IPS-18c (cell line): ENCODE data around the gene CELF1.

Source experiments
- H3K4me3 ChIP-seq: 2 replicates; pipeline ENCODE4 v1.7.0; 2013; ENCODE audit warnings: low read depth, mild to moderate bottlenecking, low read length, moderate library complexity; ENCODE audit not compliant: insufficient read depth
- H3K9me3 ChIP-seq: one replicate; pipeline ENCODE4 v1.6.1; 2013; ENCODE audit warnings: mild to moderate bottlenecking, low read length, moderate library complexity; ENCODE audit not compliant: control insufficient read depth, insufficient read depth

Gene CELF1

GRCh38 chr11:47552566-47553405 is at the start of gene CELF1:
Gene CELF1, minus strand, starts transcription at chr11:47553132. Its CDS starts 53,609 bp downstream, at chr11:47499523.
- H3K4me3 ChIP-seq: peak within 1 kb of the TSS; percentile 97
- H3K9me3 ChIP-seq: peaks cover 2% of the 10 kb centered on the region

GRCh38 chr11:47599902-47600301 is 47.0 kb upstream of the CELF1 start:
- Histone ChIP-seq H3K4me3 (no peak overlapping the region), H3K9me3 (no peaks in the 10 kb centered on the region)

GRCh38 chr11:47595967-47596366 is 43.0 kb upstream of the CELF1 start:
- H3K4me3 ChIP-seq: no peak overlapping the region
- no peaks in the 10 kb centered on the region for H3K9me3 ChIP-seq

DNA sequence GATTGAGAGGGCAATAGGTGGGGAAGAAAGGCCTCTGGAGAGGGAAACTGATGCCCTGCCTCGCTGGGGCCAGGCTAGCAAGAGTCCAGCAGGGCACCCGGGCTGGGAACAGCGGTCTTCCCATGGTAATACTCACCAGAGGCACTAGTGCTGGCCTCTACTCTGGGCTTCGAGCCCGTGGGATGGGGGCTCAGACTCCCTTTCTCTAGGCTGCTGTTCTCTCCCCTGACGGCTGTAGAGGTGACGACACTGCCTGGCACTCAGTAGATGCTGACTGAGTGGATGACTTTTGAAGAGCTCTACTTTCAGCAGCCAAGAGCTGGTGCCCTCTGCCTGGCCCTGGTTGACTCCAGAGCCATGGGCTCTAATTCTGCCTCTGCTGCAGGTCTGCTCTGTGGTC is 42.1 kb upstream of the CELF1 start:
- no peak overlapping the region for H3K4me3 ChIP-seq

GRCh38 chr11:47593934-47594855 is 41.3 kb upstream of the CELF1 start, which contains the start of gene C1QTNF4:
Gene C1QTNF4, minus strand, starts transcription at chr11:47594411. Its CDS starts 3,601 bp downstream, at chr11:47590810.
- peak within 1 kb of the TSS; percentile 84 for H3K4me3 ChIP-seq

More for the DNA sequence above, 42.1 kb upstream of the CELF1 start:
- no peaks in the 10 kb centered on the region for H3K9me3 ChIP-seq

DNA sequence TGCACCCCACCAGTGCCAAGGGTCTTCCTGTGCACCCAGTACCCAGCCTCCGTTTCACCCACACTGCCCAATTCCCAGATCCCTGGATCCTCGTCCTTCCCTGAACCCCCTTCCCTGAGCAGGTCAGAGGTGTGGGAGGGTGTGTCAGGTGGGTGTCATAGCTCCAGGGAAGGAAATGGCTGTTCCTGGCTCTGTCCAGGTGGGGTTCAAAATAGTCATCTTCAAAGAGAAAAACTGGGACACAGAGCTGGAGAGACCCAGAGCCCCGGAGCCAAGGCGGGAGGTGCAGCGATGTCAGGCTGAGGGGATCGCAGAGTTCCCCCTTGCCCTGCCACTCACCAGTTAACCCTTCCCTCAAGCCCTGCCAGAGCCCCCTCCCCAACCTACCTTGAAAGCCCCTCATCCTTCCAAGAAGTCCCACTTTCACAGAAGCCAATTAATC is 40.6 kb upstream of the CELF1 start:
- H3K4me3 ChIP-seq: peak overlapping the region; percentile 84

More at GRCh38 chr11:47593934-47594855, 41.3 kb upstream of the CELF1 start, which contains the start of gene C1QTNF4:
- no peaks in the 10 kb centered on the region for H3K9me3 ChIP-seq

GRCh38 chr11:47592970-47593369 is 40.0 kb upstream of the CELF1 start:
- no peak overlapping the region for H3K4me3 ChIP-seq

More for the DNA sequence above, 40.6 kb upstream of the CELF1 start:
- H3K9me3 ChIP-seq: no peaks in the 10 kb centered on the region

GRCh38 chr11:47592251-47592650 is 39.3 kb upstream of the CELF1 start:
- Histone ChIP-seq H3K4me3 (no peak overlapping the region), H3K9me3 (no peaks in the 10 kb centered on the region)

More at GRCh38 chr11:47592970-47593369, 40.0 kb upstream of the CELF1 start:
- no peaks in the 10 kb centered on the region for H3K9me3 ChIP-seq

DNA sequence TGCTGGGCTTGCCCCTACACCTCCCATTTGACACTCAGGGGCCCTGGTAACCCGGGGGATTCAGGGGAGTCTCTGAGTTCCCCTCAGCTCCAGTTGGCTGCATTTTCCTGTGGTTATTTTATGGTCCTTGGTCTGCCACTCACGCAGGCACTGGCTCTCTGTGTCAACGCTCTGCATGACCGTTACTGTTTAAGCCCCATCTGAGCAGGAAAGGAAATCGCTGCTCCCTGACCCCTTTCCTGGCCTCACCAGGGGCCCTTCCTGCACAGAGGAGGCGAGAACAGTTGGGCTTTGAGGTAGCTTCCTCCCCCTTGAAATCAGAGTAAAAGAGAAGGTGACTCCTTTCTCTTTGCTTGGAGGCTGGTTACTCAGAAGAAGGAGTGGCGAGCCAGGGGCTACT is 38.8 kb upstream of the CELF1 start:
- Histone ChIP-seq H3K9me3 (no peaks in the 10 kb centered on the region), H3K4me3 (no peak overlapping the region)

DNA sequence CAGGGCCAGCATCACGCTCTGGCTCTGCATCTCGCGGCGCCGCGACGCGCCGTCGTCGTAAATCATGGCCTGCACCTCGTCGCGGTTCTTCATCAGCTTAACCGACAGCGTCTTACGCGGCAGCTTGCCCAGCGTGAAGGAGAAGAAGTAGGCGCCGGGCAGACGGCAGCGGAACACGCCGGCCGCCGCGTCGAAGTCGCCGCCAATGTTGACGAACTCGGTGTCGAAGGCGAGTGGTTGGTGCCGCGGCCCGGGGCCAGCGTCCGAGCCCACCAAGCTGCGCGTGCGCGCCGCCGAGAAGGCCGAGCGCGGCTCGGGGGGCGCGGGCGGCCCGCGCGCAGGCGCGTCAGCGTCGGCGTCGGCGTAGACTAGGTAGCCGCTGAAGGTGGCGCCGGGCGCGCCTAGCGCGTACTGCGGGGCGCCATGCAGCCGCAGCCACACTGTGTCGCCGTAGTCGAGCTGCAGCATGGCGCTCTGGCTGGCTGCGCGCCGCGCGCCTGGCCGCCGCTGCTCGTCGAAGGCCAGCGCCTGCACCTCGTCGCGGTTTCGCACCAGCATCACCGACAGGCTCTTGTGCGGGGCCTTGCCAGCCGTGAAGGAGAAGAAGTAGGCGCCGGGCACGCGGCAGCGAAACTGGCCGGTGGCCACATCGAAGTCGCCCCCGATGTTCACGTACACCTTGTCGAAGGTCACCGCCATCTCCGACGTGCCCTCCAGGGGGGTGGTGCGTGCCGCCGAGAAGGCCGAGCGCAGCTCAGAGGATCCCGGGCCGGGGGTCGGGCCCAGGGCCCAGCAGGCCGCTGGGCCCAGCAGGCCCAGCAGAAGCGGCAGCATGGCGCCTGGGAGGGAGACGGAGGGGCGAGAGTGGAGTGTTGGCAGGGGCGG is 37.3 kb upstream of the CELF1 start:
- Histone ChIP-seq H3K4me3 (no peak overlapping the region), H3K9me3 (no peaks in the 10 kb centered on the region)

DNA sequence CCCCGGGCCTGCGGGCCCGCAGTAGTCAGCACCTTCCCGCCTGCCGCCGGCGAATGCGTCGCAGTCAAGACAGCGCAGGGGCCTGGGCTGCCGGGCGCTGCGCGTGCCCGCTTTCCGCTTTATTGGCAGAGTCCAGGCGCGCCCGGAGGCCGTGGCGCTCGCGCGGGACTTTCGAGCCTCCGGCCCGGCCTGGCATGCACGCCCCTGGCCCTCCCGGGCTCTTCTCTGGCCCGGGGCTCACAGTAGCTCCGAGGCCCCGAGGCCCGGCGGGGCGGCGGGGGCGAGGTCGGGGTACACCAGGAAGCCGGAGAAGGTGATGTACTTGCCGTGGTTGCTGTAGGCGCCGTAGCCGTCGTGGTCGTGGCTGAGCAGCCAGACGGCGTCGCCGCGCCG is 36.6 kb upstream of the CELF1 start:
- Histone ChIP-seq H3K4me3 (no peak overlapping the region), H3K9me3 (no peaks in the 10 kb centered on the region)

GRCh38 chr11:47589118-47589517 is 36.2 kb upstream of the CELF1 start:
- H3K4me3 ChIP-seq: no peak overlapping the region
- no peaks in the 10 kb centered on the region for H3K9me3 ChIP-seq

GRCh38 chr11:47587723-47588326 is 34.9 kb upstream of the CELF1 start:
- no peak overlapping the region for H3K4me3 ChIP-seq
- no peaks in the 10 kb centered on the region for H3K9me3 ChIP-seq

DNA sequence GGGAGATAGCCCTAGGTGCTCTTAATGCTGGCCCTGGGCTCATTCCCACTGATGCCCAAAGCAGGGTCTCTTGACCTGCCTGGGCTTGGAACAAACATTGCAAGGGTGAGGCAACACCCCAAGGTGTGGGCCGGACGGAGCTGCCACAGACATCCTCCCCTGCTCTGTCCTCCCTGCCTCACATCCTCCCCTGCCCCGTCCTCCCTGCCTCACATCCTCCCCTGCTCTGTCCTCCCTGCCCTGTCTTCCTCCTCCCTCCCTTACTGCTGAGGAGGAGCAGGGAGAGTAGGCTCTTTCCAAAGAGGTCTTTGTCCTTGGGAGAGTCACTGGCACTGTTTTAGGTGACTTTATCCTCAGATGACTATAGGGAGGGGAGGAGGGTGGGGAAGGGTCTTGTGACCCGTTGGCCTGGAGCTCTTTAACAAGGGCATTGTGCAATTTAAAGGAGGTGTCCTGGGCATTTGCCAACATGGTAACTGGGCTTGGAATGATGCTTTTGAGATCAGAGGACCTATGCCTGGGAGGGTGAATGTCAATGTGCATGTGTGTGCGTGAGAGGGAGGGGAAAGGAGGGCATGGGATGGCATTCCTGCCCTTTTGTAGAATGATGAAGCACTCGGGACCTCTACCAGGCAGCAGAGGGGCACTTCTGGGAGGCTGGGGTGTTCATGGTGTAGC is 34.2 kb upstream of the CELF1 start:
- H3K9me3 ChIP-seq: no peaks in the 10 kb centered on the region
- no peak overlapping the region for H3K4me3 ChIP-seq

DNA sequence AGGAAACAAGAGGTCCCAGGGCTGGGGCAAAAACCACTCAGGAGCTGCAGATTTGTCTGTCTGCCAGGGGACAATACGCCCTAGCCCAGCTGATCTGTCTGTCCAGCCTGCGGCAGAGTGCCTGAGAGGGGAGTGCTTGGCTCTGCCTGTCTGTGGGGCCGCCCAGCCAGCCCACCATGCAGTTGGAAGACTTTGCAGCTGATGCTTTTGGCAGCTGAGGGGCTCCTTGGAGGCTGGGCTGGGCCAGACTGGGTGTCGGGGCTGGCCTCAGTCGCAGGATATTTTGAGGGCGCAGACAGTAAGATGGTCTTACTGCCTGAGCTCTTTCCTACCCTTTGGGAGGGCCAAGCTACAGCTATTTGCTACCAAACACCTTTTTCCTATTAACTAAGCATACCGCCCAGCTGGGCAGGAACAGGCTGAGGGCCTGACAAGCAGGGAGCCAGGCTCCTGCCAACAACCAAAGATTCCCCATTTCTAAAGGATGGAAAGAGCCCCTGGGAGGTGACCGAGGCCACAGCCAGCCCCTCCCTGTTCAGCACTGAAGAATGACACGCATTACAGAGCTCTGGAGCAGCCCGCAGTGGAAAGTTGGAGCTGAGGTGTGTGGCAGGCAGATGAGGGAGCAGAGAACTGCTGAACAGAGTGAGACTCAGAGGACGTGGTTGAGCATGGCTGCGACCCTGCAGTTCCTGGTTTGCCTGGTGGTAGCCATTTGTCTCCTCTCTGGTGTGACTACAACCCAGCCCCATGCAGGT is 33.3 kb upstream of the CELF1 start, which contains the start of gene FAM180B:
Gene FAM180B, plus strand, starts transcription at position 581 of the 758 bp plus-strand sequence. Its CDS starts 91 bp downstream, at position 672.
- no peaks in the 10 kb centered on the region for H3K9me3 ChIP-seq
- H3K4me3 ChIP-seq: no peak within 1 kb of the TSS
